IPS DF 4.7 (cell line): ENCODE results near the gene MAP7D3.
"Not testable (repeated sequence)": the region's sequence is repeated elsewhere in the genome, so short reads cannot be mapped to it uniquely, and the experiment has no call there.

Source experiments
- DNase-seq: peaks from one replicate; pipeline ENCODE4 v3.0.0-alpha.2; 2013; ENCODE audit warnings: low spot score; ENCODE audit errors: extremely low read depth

Gene MAP7D3

GRCh38 chrX:136251041-136251991 lies at the start of gene MAP7D3:
TSS of gene MAP7D3 (minus strand) at chrX:136251400. CDS start at chrX:136251358, 42 bp downstream.
- DNase-seq, result no peak

- not testable (repeated sequence) for DNase-seq
Observed at GRCh38 chrX:136300721-136301120, 49.5 kb upstream of the MAP7D3 start, which contains the start of gene ADGRG4. TSS of gene ADGRG4 (plus strand) at chrX:136300963. CDS start at chrX:136308778, 7,815 bp downstream.

GRCh38 chrX:136295380-136295779 lies 44.2 kb upstream of the MAP7D3 start:
- DNase-seq, result no peak

- no peak for DNase-seq
Observed at GRCh38 chrX:136292656-136293055, 41.5 kb upstream of the MAP7D3 start.

GRCh38 chrX:136291824-136292223 lies 40.6 kb upstream of the MAP7D3 start:
- DNase-seq, result no peak

- not testable (repeated sequence) for DNase-seq
Observed at GRCh38 chrX:136286375-136286774, 35.2 kb upstream of the MAP7D3 start.

GRCh38 chrX:136275553-136275952 lies 24.4 kb upstream of the MAP7D3 start:
- no peak for DNase-seq

GRCh38 chrX:136273986-136274385 lies 22.8 kb upstream of the MAP7D3 start:
- no peak for DNase-seq

GRCh38 chrX:136272325-136272724 lies 21.1 kb upstream of the MAP7D3 start:
- no peak for DNase-seq

GRCh38 chrX:136271300-136271699 lies 20.1 kb upstream of the MAP7D3 start:
- DNase-seq, result no peak

GRCh38 chrX:136269921-136270320 lies 18.7 kb upstream of the MAP7D3 start:
- no peak for DNase-seq

GRCh38 chrX:136268051-136269048 lies 17.1 kb upstream of the MAP7D3 start:
- DNase-seq, result no peak

- DNase-seq, result no peak
Observed at GRCh38 chrX:136266828-136267227, 15.6 kb upstream of the MAP7D3 start.

GRCh38 chrX:136262812-136263315 lies 11.7 kb upstream of the MAP7D3 start:
- DNase-seq, result no peak

GRCh38 chrX:136262243-136262642 lies 11.0 kb upstream of the MAP7D3 start:
- no peak for DNase-seq

- DNase-seq, result no peak
Observed at GRCh38 chrX:136261321-136261720, 10.1 kb upstream of the MAP7D3 start.

GRCh38 chrX:136260776-136261175 lies 9.6 kb upstream of the MAP7D3 start:
- DNase-seq, result no peak

- no peak for DNase-seq
Observed at GRCh38 chrX:136259543-136259942, 8.3 kb upstream of the MAP7D3 start.

GRCh38 chrX:136258951-136259350 lies 7.8 kb upstream of the MAP7D3 start:
- no peak for DNase-seq

- DNase-seq, result no peak
Observed at GRCh38 chrX:136256026-136256425, 4.8 kb upstream of the MAP7D3 start.

GRCh38 chrX:136255541-136255940 lies 4.3 kb upstream of the MAP7D3 start:
- no peak for DNase-seq
